ENCODE measurements around the gene ITPR3.

DNA sequence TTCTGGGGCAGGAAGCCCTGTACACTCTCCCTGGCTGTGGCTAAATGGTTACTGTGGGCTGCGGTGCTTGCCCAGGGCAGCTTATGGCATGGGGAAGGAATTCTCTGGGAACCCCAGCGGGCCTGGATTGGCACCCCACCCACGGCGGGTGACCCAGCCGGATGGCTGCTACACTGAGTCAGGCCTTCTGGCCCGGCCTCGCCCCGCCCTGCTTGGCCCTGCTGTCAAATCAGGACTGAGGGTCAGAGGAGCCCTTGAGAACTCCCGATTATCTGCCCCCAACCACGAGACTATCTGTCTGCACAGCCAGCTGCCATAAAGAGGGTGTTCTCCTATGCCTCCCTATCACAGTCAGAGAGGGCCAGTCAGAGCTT is 7.3 kb upstream of the ITPR3 start:
- TF ChIP-seq POLR2A (IDR thresholded peaks at IDR 0.05) = no peak
- TF ChIP-seq, protein P1, sequence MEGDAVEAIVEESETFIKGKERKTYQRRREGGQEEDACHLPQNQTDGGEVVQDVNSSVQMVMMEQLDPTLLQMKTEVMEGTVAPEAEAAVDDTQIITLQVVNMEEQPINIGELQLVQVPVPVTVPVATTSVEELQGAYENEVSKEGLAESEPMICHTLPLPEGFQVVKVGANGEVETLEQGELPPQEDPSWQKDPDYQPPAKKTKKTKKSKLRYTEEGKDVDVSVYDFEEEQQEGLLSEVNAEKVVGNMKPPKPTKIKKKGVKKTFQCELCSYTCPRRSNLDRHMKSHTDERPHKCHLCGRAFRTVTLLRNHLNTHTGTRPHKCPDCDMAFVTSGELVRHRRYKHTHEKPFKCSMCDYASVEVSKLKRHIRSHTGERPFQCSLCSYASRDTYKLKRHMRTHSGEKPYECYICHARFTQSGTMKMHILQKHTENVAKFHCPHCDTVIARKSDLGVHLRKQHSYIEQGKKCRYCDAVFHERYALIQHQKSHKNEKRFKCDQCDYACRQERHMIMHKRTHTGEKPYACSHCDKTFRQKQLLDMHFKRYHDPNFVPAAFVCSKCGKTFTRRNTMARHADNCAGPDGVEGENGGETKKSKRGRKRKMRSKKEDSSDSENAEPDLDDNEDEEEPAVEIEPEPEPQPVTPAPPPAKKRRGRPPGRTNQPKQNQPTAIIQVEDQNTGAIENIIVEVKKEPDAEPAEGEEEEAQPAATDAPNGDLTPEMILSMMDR (IDR thresholded peaks at IDR 0.05) = no peak

Measured in Peyer's patch (tissue), 4 donors.